ENCODE results near the gene HIVEP2. TPM values are rescaled to one million over a fixed set of nuclear protein-coding genes. Genes with fewer than 3 reads are reported as not detected.

HIVEP2 gene
- total RNA-seq, 1 experiment from 2014 or later: 4.2 TPM

- H2BK5ac ChIP-seq (ENCODE audit: insufficient read length, low read length): no peak overlapping the region
- H4K5ac ChIP-seq (ENCODE audit: insufficient read length, low read depth, low read length): no peak overlapping the region
- no peak overlapping the region for H2AFZ ChIP-seq (ENCODE audit: low read length)
- no peak for DNase-seq
- H3K4me1 ChIP-seq (ENCODE audit: insufficient read depth, low read length): peaks cover 3% of the 10 kb centered on the region; the same call in 1 of the 2 replicates
- no peaks in the 10 kb centered on the region for H3K9me3 Mint-ChIP-seq
- no peak overlapping the region for H3K27ac Mint-ChIP-seq
- H3K27me3 ChIP-seq (ENCODE audit: insufficient read depth, low read length): no peaks in the 10 kb centered on the region
- no peak overlapping the region for H3K56ac ChIP-seq (ENCODE audit: insufficient read length, low read depth, low read length)
- H3T11ph ChIP-seq (ENCODE audit: low read length): no peak overlapping the region
- no peak overlapping the region for H2BK12ac ChIP-seq (ENCODE audit: insufficient read length, low read depth, low read length)
- H3K79me1 ChIP-seq (ENCODE audit: insufficient read depth, low read depth, low read length, poor library complexity, severe bottlenecking): no peaks in the 10 kb centered on the region
- no peak overlapping the region for H4K8ac ChIP-seq (replicated peaks; ENCODE audit: insufficient read length, low read depth, low read length)
- no peaks in the 10 kb centered on the region for H3K36me3 Mint-ChIP-seq (ENCODE audit: insufficient read depth in 1 of 3, low read depth in 3 of 3)
- H3K14ac ChIP-seq (ENCODE audit: insufficient read depth, low read length): no peak overlapping the region
- no peak overlapping the region for H3K4me3 Mint-ChIP-seq
- H3K27me3 Mint-ChIP-seq (ENCODE audit: low read depth): no peaks in the 10 kb centered on the region
- no peaks in the 10 kb centered on the region for H3K23me2 ChIP-seq (ENCODE audit: insufficient read length, low read depth, low read length, poor library complexity, severe bottlenecking)
- no peak for TF ChIP-seq CTCF (conservative IDR thresholded peaks at IDR 0.05)
- H4K20me1 ChIP-seq (ENCODE audit: control insufficient read depth, insufficient read depth, insufficient read length): no peaks in the 10 kb centered on the region
- peaks cover 9% of the 10 kb centered on the region in 2 experiments for H3K4me1 Mint-ChIP-seq
- no peak overlapping the region for H2BK15ac ChIP-seq (ENCODE audit: low read depth, low read length)
- H3K9me3 ChIP-seq (ENCODE audit: control insufficient read depth, low read depth, low read length): no peaks in the 10 kb centered on the region
- WGBS (ENCODE audit: extremely low coverage, insufficient read length, low lambda C conversion rate): no CpG with 5 or more reads among the region's 2 CpGs
- H3K9ac ChIP-seq (ENCODE audit: extremely low read depth, insufficient read length, low read length): no peak overlapping the region
- no peak overlapping the region for H3K4me2 ChIP-seq (ENCODE audit: insufficient read depth, insufficient read length, low read length)
- H2BK20ac ChIP-seq (ENCODE audit: low read depth, low read length, poor library complexity, severe bottlenecking): no peak overlapping the region
- no peak overlapping the region for H3K18ac ChIP-seq (ENCODE audit: insufficient read length, low read depth, low read length)
- no peaks in the 10 kb centered on the region for H3K79me2 ChIP-seq (ENCODE audit: insufficient read depth, low read length)
- no peak overlapping the region for H3K23ac ChIP-seq (ENCODE audit: insufficient read length, low read depth, low read length)
- no peak overlapping the region for H4K91ac ChIP-seq (ENCODE audit: insufficient read length, low read depth, low read length)
- H2BK120ac ChIP-seq (ENCODE audit: low read depth, low read length, poor library complexity, severe bottlenecking): no peak overlapping the region
- no peak overlapping the region for H3K27ac ChIP-seq (ENCODE audit: insufficient read length, low read depth, low read length)
- H2AK5ac ChIP-seq (ENCODE audit: insufficient read length, low read length): no peak overlapping the region
- no peak overlapping the region for H3K4ac ChIP-seq (ENCODE audit: low read depth, low read length)
Observed at GRCh38 chr6:142707255-142707654, 237.7 kb downstream of the HIVEP2 start.
